HepG2 (cell line): ENCODE measurements around the gene TUBG1. TPM values are rescaled to one million over a fixed set of nuclear protein-coding genes. Genes with fewer than 3 reads are reported as not detected.
A peak's percentile ranks its signal among the peaks of the same experiment; 100 is the strongest.

Source experiments
- CHCHD3 ChIP-seq: sonication (generic); formaldehyde crosslinking; IDR thresholded peaks from 2 replicates; pipeline ENCODE4 v1.8.0; 2022; ENCODE audit warnings: mild to moderate bottlenecking, missing genetic modification reagents, moderate library complexity
- DZIP1 ChIP-seq: sonication (generic); formaldehyde crosslinking; IDR thresholded peaks from 2 replicates; pipeline ENCODE4 v1.5.0; 2020; ENCODE audit warnings: mild to moderate bottlenecking, missing genetic modification reagents
- GTF3A ChIP-seq: sonication (generic); formaldehyde crosslinking; conservative IDR thresholded peaks from 2 replicates; pipeline ENCODE4 v1.4.0; 2020; ENCODE audit warnings: mild to moderate bottlenecking, missing genetic modification reagents
- KLF11 ChIP-seq: IDR thresholded peaks from 2 replicates; pipeline ENCODE4 v1.6.1; 2016; ENCODE audit warnings: missing compliant biosample characterization
- MAFF ChIP-seq: IDR thresholded peaks from 2 replicates; pipeline ENCODE4 v1.6.1; 2011; ENCODE audit warnings: low read depth, low read length, improper control_type of control experiment
- MATR3 ChIP-seq: sonication (generic); formaldehyde crosslinking; IDR thresholded peaks from 2 replicates; pipeline ENCODE4 v1.4.0; 2020; ENCODE audit warnings: missing genetic modification reagents
- NCOA5 ChIP-seq: sonication (generic); formaldehyde crosslinking; IDR thresholded peaks from 2 replicates; pipeline ENCODE4 v1.4.0; 2020; ENCODE audit warnings: missing genetic modification reagents
- NKX3-1 ChIP-seq: sonication (generic); formaldehyde crosslinking; IDR thresholded peaks from 2 replicates; pipeline ENCODE4 v1.5.0; 2020; ENCODE audit warnings: missing genetic modification reagents
- NRL ChIP-seq: sonication (generic); formaldehyde crosslinking; IDR thresholded peaks from 2 replicates; pipeline ENCODE4 v1.5.0; 2020; ENCODE audit warnings: missing genetic modification reagents, mild to moderate bottlenecking, moderate library complexity, borderline replicate concordance
- RORA ChIP-seq: sonication (generic); formaldehyde crosslinking; IDR thresholded peaks from 2 replicates; pipeline ENCODE4 v1.5.0; 2020; ENCODE audit warnings: mild to moderate bottlenecking, missing genetic modification reagents, moderate library complexity
- SNAPC2 ChIP-seq: sonication (generic); formaldehyde crosslinking; IDR thresholded peaks from 2 replicates; pipeline ENCODE4 v1.8.1; 2022; ENCODE audit warnings: mild to moderate bottlenecking, missing genetic modification reagents
- TAF15 ChIP-seq: fragments of 200-400 bp; formaldehyde crosslinking; IDR thresholded peaks from one replicate; pipeline ENCODE4 v1.6.1; 2018; ENCODE audit warnings: mild to moderate bottlenecking, low read depth, low read length; ENCODE audit not compliant: poor library complexity, severe bottlenecking
- ZEB1 ChIP-seq: IDR thresholded peaks from 2 replicates; pipeline ENCODE4 v1.6.1; 2012; ENCODE audit warnings: mild to moderate bottlenecking, low read depth, inconsistent platforms; ENCODE audit not compliant: insufficient replicate concordance
- ZFYVE20 ChIP-seq: sonication (generic); formaldehyde crosslinking; IDR thresholded peaks from 2 replicates; pipeline ENCODE4 v1.8.0; 2023; ENCODE audit warnings: low read depth, mild to moderate bottlenecking, moderate library complexity, missing genetic modification reagents, borderline replicate concordance
- ZHX2 ChIP-seq, 2 experiments: sonication (generic) in 1 of 2; formaldehyde crosslinking in 1 of 2; IDR thresholded peaks; 2 replicates each; pipeline versions ENCODE4 v1.6.1 to v1.9.0; 2014 to 2022; ENCODE audit warnings: antibody characterized with exemption in 1 of 2, borderline replicate concordance in 1 of 2, inconsistent platforms in 1 of 2, low read depth in 1 of 2, missing genetic modification reagents in 1 of 2
- ZNF30 ChIP-seq: sonication (generic); formaldehyde crosslinking; IDR thresholded peaks from 2 replicates; pipeline ENCODE4 v1.5.0; 2020; ENCODE audit warnings: mild to moderate bottlenecking, missing genetic modification reagents
- ZNF549 ChIP-seq: sonication (generic); formaldehyde crosslinking; IDR thresholded peaks from 2 replicates; pipeline ENCODE4 v1.5.0; 2020; ENCODE audit warnings: missing genetic modification reagents
- ZNF749 ChIP-seq: sonication (generic); formaldehyde crosslinking; IDR thresholded peaks from 2 replicates; pipeline ENCODE4 v1.8.0; 2022; ENCODE audit warnings: mild to moderate bottlenecking, missing genetic modification reagents, moderate library complexity, borderline replicate concordance
- ZSCAN29 ChIP-seq: sonication (generic); formaldehyde crosslinking; conservative IDR thresholded peaks from 2 replicates; pipeline ENCODE4 v1.4.0; 2020; ENCODE audit warnings: mild to moderate bottlenecking, missing genetic modification reagents
- polyA plus RNA-seq, 8 experiments: library from polyadenylated mRNA; depleted of rRNA in 3 of 8; stranded (reverse) in 7 of 8; unstranded in 1 of 8; fragments of >200 nt; fragmentation: Illumina TruSeq in 4 of 8; extraction: Trizol in 4 of 8; gene quantifications; 2 replicates each; pipeline versions ENCODE4 v1.2.1 to v1.2.3, GENCODE V29; 2011 to 2016; ENCODE audit warnings: low read depth in 4 of 8, missing spikeins in 1 of 8, mixed read lengths in 1 of 8; ENCODE audit not compliant: insufficient read depth in 1 of 8
- total RNA-seq, 5 experiments: library from RNA; depleted of rRNA; stranded (reverse); fragments of >200 nt; fragmentation: Illumina TruSeq; extraction: Trizol; gene quantifications; 2 replicates each; pipeline ENCODE4 v1.2.3, GENCODE V29; 2016; ENCODE audit warnings: low read depth in 1 of 5
- TF ChIP-seq, protein P1 (sequence below): sonication (generic); formaldehyde crosslinking; IDR thresholded peaks from 2 replicates; pipeline ENCODE4 v1.8.0; 2022; ENCODE audit warnings: mild to moderate bottlenecking, missing genetic modification reagents, moderate library complexity

Gene TUBG1
- total and polyA plus RNA-seq, 2 of the 13 experiments (the other 11 are each of a cell fraction or from before 2014, with no cell fraction given), result 74.1 to 137 TPM

DNA sequence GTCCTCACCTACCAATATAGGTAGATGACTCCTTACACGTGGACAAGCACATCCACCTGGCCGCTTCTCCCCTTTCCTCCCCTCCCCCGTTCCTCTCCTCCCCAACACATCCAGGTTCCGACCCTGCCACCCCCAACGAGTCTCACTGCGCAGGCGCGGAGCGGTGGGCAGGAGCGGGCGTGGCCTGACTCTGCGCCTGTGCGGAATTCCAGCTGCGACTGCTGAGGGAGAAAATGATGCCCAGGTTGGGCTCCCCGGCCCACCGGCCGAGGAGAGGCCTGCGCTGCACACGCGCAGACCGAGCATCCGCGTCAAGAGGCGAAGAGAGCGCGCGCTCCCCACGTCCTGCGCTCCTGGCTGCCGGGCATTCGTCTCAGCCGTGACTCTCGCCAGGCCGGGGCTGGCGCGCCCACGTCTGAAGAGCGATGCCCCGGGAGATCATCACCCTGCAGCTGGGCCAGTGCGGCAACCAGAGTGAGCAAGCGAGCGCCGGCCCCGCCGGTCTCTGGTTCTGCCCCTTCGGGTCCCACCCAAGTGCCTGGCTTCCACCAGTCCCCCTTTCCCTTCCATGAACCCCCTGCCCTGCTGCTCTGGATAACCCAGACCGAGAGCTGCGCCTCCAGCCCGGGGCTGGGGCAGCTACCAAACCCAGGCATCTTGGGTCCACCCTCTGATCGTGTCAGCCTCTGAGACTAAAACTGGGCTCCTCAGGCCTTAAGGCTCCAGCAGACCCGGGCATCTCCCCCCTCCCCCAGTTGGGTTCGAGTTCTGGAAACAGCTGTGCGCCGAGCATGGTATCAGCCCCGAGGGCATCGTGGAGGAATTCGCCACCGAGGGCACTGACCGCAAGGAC is 49.8 kb downstream of the TUBG1 start, which contains the start of gene TUBG2 (continued):
- TF ChIP-seq, protein P1, sequence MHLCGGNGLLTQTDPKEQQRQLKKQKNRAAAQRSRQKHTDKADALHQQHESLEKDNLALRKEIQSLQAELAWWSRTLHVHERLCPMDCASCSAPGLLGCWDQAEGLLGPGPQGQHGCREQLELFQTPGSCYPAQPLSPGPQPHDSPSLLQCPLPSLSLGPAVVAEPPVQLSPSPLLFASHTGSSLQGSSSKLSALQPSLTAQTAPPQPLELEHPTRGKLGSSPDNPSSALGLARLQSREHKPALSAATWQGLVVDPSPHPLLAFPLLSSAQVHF (CRISPR knock-in tag), result peak; percentile 47; the same call in 1 of the 2 replicates
- TF ChIP-seq ZNF30 (CRISPR knock-in tag) (no peak), KLF11 (peak; percentile 65; the same call in 1 of the 2 replicates), MAFF (no peak), TAF15 (peak; percentile 85), ZHX2 (IDR thresholded peaks at IDR 0.05; ENCODE audit: low read depth) (no peak), ZHX2 (CRISPR knock-in tag; IDR thresholded peaks at IDR 0.05; ENCODE audit: borderline replicate concordance) (no peak), ZNF749 (CRISPR knock-in tag) (no peak; the same call in 1 of the 2 replicates), DZIP1 (no peak), NRL (peak; percentile 94), ZFYVE20 (CRISPR knock-in tag) (no peak), ZEB1 (peak; percentile 55), ZNF549 (CRISPR knock-in tag) (no peak), NCOA5 (CRISPR knock-in tag) (no peak), MATR3 (CRISPR knock-in tag) (0 out of 2 replicates have a peak, but pooled peaks have one; percentile 47), NKX3-1 (CRISPR knock-in tag) (no peak), RORA (CRISPR knock-in tag) (no peak), SNAPC2 (no peak), GTF3A (CRISPR knock-in tag) (no peak), CHCHD3 (CRISPR knock-in tag) (0 out of 2 replicates have a peak, but pooled peaks have one; percentile 20), ZSCAN29 (CRISPR knock-in tag) (no peak)
